ENCODE measurements around the gene DRC3.
"Not testable (repeated sequence)": the region's sequence is repeated elsewhere in the genome, so short reads cannot be mapped to it uniquely, and the experiment has no call there.

Gene DRC3

GRCh38 chr17:17993852-17994251 lies 21.2 kb downstream of the DRC3 start:
- no peak for DNase-seq (ENCODE audit: low read depth)

DNA sequence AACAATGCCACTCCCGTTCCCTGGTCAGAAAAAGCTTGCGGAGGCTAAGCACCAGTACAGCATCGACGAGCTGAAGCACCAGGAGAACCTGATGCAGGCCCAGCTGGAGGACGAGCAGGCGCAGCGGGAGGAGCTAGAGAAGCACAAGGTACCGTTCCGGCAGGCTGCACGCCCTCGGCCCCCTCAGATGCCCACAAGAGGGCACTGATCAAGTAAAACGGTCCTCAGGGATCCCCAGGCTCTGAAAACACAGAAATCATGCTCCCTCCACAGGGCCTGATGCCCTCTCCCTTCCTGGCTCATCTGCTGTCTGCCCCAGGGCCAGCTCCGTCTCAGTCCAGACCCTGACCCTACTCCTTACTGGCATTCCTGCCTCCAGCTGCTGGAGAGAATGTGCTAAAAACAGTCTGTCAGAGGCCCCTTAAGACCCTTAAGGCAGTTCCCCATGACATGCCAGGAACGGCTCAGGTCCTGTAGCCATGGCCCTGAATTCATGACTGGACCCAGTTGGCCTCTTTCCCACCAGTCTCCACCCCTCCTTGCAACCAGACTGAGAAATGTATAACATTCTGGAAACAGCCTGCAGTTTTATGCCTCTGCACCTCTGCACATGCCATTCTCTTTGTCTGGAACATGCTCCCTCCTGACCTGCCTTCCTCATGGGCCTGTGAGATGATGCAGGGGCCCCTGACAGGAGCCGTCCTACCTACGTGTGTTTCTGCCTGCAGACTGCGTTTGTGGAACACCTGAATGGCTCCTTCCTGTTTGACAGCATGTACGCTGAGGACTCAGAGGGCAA lies 21.8 kb downstream of the DRC3 start:
- DNase-seq (ENCODE audit: low read depth): peak; percentile 6

DNA sequence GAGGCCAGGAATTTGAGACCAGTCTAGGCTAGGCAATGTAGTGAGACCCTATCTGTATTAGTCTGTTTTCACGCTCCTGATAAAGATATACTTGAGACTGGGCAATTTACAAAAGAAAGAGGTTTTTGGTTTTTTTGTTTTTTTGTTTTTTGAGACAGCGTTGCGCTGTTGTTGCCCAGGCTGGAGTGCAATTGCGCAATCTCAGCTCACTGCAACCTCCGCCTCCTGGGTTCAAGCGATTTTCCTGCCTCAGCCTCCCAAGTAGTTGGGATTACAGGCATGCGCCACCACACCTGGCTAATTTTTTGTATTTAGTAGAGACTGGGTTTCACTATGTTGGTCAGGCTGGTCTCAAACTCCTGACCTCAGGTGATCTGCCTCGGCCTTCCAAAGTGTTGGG lies 23.2 kb downstream of the DRC3 start:
- not testable (repeated sequence) for DNase-seq (ENCODE audit: low read depth)

DNA sequence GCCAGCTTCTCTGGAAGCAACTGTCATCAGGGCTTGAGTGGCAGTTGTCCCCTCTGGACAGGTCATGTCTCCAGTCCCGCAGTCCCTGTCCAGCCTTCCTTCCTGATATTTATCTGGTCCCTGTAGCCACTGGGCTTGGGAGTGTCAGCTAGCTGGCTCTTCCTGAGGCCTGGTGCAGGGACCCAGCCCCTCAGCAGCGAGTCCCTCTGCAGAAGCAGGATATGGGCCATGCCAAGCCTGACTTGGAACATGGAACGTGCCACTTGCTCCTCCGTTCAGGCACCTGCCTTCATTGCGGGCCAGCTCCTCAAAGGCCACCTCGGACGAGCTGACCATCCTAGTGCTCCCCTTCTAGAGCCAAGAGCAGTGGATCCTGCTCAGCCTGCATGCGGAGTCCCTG lies 26.3 kb downstream of the DRC3 start:
- no peak for DNase-seq (ENCODE audit: low read depth)

DNA sequence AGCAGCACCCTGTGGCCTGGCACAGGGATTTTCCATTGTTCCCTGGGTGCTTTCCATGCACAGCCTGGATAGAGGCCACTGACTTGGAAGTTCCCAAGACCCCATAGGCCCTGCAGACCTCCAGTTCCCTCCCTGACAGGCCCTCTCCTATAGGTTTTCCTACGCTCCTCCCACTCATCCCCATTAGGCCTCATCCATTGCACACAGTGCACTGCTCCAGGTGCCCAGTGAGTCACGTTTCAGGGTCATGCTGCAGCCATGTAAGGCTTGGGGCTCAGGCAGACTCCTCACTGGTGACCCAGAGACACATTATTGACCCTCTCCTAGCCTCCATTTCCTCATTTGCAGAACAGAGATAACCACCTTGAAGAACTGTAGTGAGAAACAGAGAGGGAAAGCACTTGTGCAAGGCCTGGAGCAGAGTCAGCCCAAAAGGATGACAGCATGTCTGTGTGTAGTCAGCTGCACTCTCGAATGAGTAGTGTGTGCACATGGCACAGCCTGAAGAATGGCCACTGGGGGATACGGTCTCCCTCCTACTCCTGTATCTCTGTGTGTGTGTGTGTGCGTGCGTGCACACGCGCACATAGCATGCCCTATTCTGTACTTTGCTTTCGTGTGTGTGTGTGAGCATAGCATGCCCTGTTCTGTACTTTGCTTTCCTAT lies 26.8 kb downstream of the DRC3 start:
- no peak for DNase-seq (ENCODE audit: low read depth)

GRCh38 chr17:18000030-18000408 lies 27.4 kb downstream of the DRC3 start:
- no peak for DNase-seq (ENCODE audit: low read depth)

GRCh38 chr17:18002171-18002570 lies 29.5 kb downstream of the DRC3 start:
- no peak for DNase-seq (ENCODE audit: low read depth)

DNA sequence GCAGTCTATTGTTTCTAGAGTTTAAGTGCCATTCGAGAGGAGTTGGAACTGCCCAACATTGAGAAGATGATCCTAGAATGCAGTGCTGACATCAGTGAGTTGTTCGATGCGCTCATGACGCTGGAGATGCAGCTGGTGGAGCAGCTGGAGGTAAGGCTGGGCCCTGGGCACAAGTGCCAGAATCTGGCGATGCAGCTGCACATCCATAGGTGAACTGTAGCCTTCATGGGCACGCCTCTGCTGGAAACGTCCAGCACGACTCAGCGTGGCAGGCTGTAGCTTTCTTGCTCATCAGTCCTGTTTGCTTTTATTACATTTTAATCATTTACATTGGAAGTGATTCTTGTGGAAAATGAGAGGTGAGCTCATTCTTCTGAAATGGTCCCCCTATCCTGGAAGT lies 31.7 kb downstream of the DRC3 start:
- DNase-seq (ENCODE audit: low read depth): no peak

GRCh38 chr17:18004884-18005305 lies 32.2 kb downstream of the DRC3 start:
- DNase-seq (ENCODE audit: low read depth): no peak

- no peak for DNase-seq (ENCODE audit: low read depth)
These were observed 32.8 kb downstream of the DRC3 start for GRCh38 chr17:18005496-18005895.

DNA sequence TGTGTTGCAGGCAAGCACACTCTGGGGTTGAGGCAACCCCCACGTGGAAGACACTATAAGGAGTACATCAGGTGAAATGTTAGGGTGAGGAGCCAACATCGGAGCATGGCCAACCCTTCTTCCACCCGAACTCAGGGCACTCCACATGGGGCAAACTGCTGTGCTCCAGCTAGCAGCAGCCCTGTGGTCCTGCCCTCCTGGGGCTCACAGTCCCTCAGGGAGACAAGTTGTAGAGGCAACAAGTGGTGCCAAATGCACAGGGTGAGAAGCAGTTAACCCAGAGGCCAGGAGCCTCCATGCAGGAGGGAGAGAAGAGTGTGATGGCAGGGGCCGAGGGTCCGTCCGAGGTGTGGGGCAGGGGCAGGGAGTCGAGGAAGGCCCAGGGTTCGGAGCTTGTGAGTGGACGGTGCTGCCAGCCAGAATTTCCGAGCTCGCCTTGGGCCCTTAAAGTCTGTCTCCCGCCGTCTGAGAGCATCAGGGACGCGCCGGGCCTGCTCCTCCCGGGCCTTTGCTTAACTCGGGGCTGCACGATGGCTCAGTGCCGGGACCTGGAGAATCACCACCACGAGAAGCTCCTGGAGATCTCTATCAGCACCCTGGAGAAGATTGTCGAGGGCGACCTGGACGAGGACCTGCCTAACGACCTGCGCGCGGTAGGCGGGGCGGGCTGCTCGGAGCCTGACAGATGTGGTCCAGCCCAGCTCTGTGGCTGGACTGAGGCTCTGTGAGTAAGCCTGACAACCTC lies 34.0 kb downstream of the DRC3 start:
- no peak for DNase-seq (ENCODE audit: low read depth)

DNA sequence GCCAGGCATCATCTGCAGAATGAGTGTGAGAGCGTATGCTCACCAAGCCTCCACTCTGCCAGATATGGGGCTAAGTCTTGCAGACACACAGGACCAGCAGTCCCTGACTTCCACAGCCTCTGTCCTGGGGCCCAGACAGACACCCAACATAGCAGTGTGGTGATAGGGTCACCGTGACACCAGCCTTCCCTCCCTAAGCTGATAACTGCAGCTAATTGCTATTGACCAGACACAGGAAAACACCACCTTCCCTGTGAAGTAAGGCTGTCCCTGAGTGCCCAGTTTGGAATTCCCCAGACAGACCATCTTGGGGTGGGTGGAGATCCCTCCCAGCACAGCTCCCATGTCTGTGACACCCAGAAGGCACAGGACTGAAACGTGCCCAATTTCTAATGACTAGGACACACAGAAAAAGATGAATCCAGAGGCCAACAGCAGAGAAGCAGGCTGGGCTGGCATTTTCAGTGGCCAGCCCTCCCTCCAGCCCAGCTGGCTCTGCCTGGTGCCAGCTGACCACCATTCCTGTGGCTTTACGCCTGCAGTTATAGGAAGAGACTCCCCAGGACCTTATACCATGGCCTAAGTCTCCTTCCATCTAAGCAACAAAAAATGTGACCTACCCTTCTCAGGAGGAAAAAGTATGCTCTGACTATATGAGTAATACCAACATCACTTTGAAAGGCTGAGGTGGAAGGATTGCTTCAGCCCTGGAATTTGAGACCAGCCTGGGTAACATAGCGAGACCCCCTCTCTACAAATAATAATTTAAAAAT lies 36.0 kb downstream of the DRC3 start:
- DNase-seq (ENCODE audit: low read depth): no peak

- DNase-seq (ENCODE audit: low read depth): no peak
These were observed 37.2 kb downstream of the DRC3 start for GRCh38 chr17:18009609-18010420.

DNA sequence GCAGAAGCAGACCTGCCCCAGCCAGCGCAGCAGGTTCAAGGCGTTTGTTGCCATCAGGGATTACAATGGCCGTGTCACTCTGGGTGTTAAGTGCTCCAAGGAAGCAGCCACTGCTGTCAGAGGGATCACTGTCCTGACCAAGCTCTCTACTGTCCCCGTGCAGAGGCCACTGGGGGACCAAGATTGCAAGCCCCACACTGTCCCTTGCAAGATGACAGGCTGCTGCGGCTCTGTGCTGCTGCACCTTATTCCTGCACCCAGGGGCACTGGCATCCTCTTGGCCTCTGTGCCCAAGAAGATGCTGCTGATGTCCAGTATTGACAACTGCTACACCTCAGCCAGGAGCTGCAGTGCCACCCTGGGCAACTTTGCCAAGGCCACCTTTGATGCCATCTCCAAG lies 38.6 kb downstream of the DRC3 start:
- no peak for DNase-seq (ENCODE audit: low read depth)

DNA sequence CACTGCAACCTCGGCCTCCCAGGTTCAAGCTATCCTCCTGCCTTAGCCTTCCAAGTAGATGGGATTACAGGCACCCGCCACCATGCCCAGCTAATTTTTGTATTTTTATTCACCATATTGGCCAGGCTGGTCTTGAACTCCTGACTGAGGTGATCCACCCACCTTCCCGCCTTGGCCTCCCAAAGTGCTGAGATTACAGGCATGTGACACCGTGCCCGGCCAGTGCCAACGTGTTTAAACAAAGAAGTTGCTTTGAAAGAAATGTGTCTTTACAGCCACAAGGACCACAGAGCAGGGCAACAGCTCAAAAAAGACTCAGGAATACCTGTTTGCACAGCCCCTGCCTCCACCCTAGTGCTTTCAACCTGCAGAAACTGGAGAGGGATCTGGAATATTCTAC lies 41.3 kb downstream of the DRC3 start:
- no peak for DNase-seq (ENCODE audit: low read depth)

- no peak for DNase-seq (ENCODE audit: low read depth)
These were observed 42.9 kb downstream of the DRC3 start for GRCh38 chr17:18015593-18015992.

- DNase-seq (ENCODE audit: low read depth): no peak
These were observed 43.8 kb downstream of the DRC3 start for GRCh38 chr17:18016426-18016825.

- DNase-seq (ENCODE audit: low read depth): no peak
These were observed 45.3 kb downstream of the DRC3 start for GRCh38 chr17:18017958-18018357.

DNA sequence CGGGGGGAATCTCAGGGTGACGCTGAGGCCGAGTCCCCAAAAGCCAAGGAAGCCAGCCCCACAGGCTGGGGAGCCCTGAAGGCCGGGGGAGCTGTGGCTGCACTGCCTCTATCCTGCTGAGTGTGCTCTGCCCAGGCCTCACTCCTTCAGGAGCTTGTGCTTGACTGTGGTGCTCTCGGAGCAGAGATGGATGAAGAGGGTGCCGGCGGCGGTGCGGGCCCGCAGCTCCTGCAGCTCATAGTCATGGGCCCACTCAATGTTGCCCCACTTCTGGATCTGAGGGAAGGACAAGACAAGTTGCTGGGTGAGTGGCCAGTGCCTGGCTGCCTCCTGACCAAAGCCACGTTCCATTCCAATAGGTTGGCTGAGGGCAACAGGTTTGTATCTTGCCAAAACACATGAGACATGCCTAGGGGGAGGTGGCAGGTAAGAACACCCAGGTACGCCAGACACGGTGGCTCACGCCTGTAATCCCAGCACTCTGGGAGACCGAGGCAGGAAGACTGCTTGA lies 45.8 kb downstream of the DRC3 start:
- DNase-seq (ENCODE audit: low read depth): no peak

GRCh38 chr17:18019838-18020154 lies 47.1 kb downstream of the DRC3 start:
- DNase-seq (ENCODE audit: low read depth): no peak

GRCh38 chr17:18020971-18021370 lies 48.3 kb downstream of the DRC3 start:
- no peak for DNase-seq (ENCODE audit: low read depth)
